Neural cell (in vitro differentiated cells): ENCODE data around the gene ATXN10. TPM values are rescaled to one million over a fixed set of nuclear protein-coding genes. Genes with fewer than 3 reads are reported as not detected.

Experiments
- H2AFZ ChIP-seq: fragments of 200-600, 300-800 bp; sonication (generic), shearing (Covaris generic); 2 replicates; pipeline ENCODE4 v1.6.0; 2014; ENCODE audit warnings: low read depth, mild to moderate bottlenecking, antibody characterized with exemption, low read length, moderate library complexity
- H3F3A ChIP-seq: fragments of 200-600 bp; shearing (Covaris generic); 2 replicates; pipeline ENCODE4 v1.6.1; 2016; ENCODE audit warnings: mild to moderate bottlenecking, moderate library complexity, mixed read lengths, antibody characterized with exemption, low read length; ENCODE audit not compliant: insufficient read depth, poor library complexity, severe bottlenecking
- H3K27ac ChIP-seq: fragments of 200-600, 300-800 bp; sonication (generic), shearing (Covaris generic); 2 replicates; pipeline ENCODE4 v1.5.1; 2014; ENCODE audit warnings: mild to moderate bottlenecking, low read length, moderate library complexity
- H3K27me3 ChIP-seq: fragments of 300-800, 200-600 bp; sonication (generic), shearing (Covaris generic); 2 replicates; pipeline ENCODE4 v1.6.0; 2014; ENCODE audit warnings: mild to moderate bottlenecking, low read depth, low read length, moderate library complexity; ENCODE audit not compliant: insufficient read depth
- H3K36me3 ChIP-seq: fragments of 300-800, 200-600 bp; sonication (generic), shearing (Covaris generic); 2 replicates; pipeline ENCODE4 v1.5.1; 2014; ENCODE audit warnings: mild to moderate bottlenecking, antibody characterized with exemption, low read length, moderate library complexity; ENCODE audit not compliant: insufficient read depth
- H3K4me2 ChIP-seq: fragments of 300-800, 200-600 bp; sonication (generic), shearing (Covaris generic); 2 replicates; pipeline ENCODE4 v1.6.0; 2014; ENCODE audit warnings: mild to moderate bottlenecking, low read length
- H3K4me3 ChIP-seq: fragments of 300-800, 200-600 bp; sonication (generic), shearing (Covaris generic); 2 replicates; pipeline ENCODE4 v1.5.1; 2014; ENCODE audit warnings: mild to moderate bottlenecking, low read length, moderate library complexity
- H3K79me2 ChIP-seq: fragments of 200-600 bp; shearing (Covaris generic); replicated peaks from 2 replicates; pipeline ENCODE4 v1.6.0; 2014; ENCODE audit warnings: mild to moderate bottlenecking, low read length, moderate library complexity; ENCODE audit not compliant: insufficient read depth
- H3K9ac ChIP-seq: fragments of 300-800, 200-600 bp; sonication (generic), shearing (Covaris generic); 2 replicates; pipeline ENCODE4 v1.6.1; 2016; ENCODE audit warnings: mild to moderate bottlenecking, low read length, mixed read lengths
- H3K9me2 ChIP-seq: fragments of 200-600 bp; shearing (Covaris generic); 2 replicates; pipeline ENCODE4 v1.6.1; 2016; ENCODE audit warnings: mild to moderate bottlenecking, low read length, mixed read lengths; ENCODE audit not compliant: insufficient read depth
- H3K9me3 ChIP-seq: fragments of 200-600, 300-800 bp; sonication (generic), shearing (Covaris generic); 2 replicates; pipeline ENCODE4 v1.6.1; 2016; ENCODE audit warnings: mild to moderate bottlenecking, mixed run types, low read length, moderate library complexity, mixed read lengths
- H4K20me1 ChIP-seq: fragments of 200-600 bp; shearing (Covaris generic); 2 replicates; pipeline ENCODE4 v1.6.1; 2016; ENCODE audit warnings: mild to moderate bottlenecking, mixed run types; ENCODE audit not compliant: insufficient read depth
- EP300 ChIP-seq: fragments of 450-650 bp; conservative IDR thresholded peaks from 2 replicates; pipeline ENCODE4 v1.6.1; 2014; ENCODE audit warnings: antibody characterized with exemption, mild to moderate bottlenecking, moderate library complexity; ENCODE audit not compliant: poor library complexity, severe bottlenecking
- EZH2 ChIP-seq: fragments of 200-600, 300-800 bp; shearing (Covaris generic), sonication (generic); IDR thresholded peaks from 2 replicates; pipeline ENCODE4 v1.6.1; 2014; ENCODE audit warnings: antibody characterized with exemption, low read length, borderline replicate concordance, mild to moderate bottlenecking; ENCODE audit not compliant: insufficient read depth, poor library complexity, severe bottlenecking
- MXI1 ChIP-seq: fragments of 450-650 bp; conservative IDR thresholded peaks from 2 replicates; pipeline ENCODE4 v1.6.1; 2014; ENCODE audit warnings: antibody characterized with exemption, mild to moderate bottlenecking; ENCODE audit not compliant: poor library complexity, severe bottlenecking
- POLR2AphosphoS5 ChIP-seq: IDR thresholded peaks from 2 replicates; pipeline ENCODE4 v1.6.1; 2012
- RAD21 ChIP-seq: fragments of 450-650 bp; conservative IDR thresholded peaks from 2 replicates; pipeline ENCODE4 v1.6.1; 2014; ENCODE audit warnings: antibody characterized with exemption, mild to moderate bottlenecking, moderate library complexity
- SMC3 ChIP-seq: fragments of 450-650 bp; conservative IDR thresholded peaks from 2 replicates; pipeline ENCODE4 v1.6.1; 2014; ENCODE audit warnings: antibody characterized with exemption, mild to moderate bottlenecking, moderate library complexity; ENCODE audit not compliant: poor library complexity
- TAF1 ChIP-seq: IDR thresholded peaks from 2 replicates; pipeline ENCODE4 v1.6.1; 2012; ENCODE audit warnings: low read depth
- polyA plus RNA-seq: library from polyadenylated mRNA; depleted of rRNA; stranded (reverse); fragments of >200 nt; gene quantifications from 2 replicates; pipeline ENCODE4 v1.2.3, GENCODE V29; 2014
- TF ChIP-seq, protein P1 (sequence below): IDR thresholded peaks from 2 replicates; pipeline ENCODE4 v1.6.1; 2012; ENCODE audit warnings: borderline replicate concordance
- TF ChIP-seq, protein P2 (sequence below): fragments of 450-650 bp; IDR thresholded peaks from 2 replicates; pipeline ENCODE4 v1.5.1; 2014; ENCODE audit warnings: antibody characterized with exemption, mild to moderate bottlenecking, moderate library complexity; ENCODE audit not compliant: poor library complexity, severe bottlenecking

Gene ATXN10
- polyA plus RNA-seq, 1 donor from 2014 or later = 321 TPM

DNA sequence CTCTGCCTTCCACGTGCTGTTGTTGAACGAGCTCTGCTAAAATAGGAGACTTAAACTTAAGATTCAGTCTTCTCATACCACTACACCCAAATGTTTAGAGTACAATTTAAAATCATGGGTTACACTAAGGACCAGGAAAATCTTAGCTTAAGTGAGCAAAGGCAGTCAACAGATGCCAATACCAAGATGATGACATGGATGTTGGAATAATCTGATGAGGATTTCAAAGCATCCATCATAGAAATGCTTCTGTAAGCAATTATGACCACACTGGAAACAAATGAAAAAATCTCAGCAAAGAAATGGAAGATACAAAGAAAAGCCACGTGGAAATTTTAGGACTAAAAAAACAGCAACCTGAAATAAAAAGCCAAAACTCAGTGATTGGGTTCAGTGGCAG is 109.8 kb downstream of the ATXN10 start:
- Histone ChIP-seq H3K27me3 (no peaks in the 10 kb centered on the region), H3K9me2 (no peaks in the 10 kb centered on the region), H3F3A (no peaks in the 10 kb centered on the region), H3K4me3 (no peak overlapping the region), H2AFZ (no peak overlapping the region), H3K36me3 (no peaks in the 10 kb centered on the region), H3K9ac (no peak overlapping the region), H4K20me1 (no peaks in the 10 kb centered on the region), H3K9me3 (no peaks in the 10 kb centered on the region), H3K4me2 (no peak overlapping the region), H3K27ac (no peak overlapping the region), H3K79me2 (no peaks in the 10 kb centered on the region)
- TF ChIP-seq EP300 = no peak
- no peak for TF ChIP-seq EZH2
- no peak for TF ChIP-seq RAD21
- no peak for TF ChIP-seq TAF1
- TF ChIP-seq SMC3 = no peak
- no peak for TF ChIP-seq POLR2AphosphoS5

DNA sequence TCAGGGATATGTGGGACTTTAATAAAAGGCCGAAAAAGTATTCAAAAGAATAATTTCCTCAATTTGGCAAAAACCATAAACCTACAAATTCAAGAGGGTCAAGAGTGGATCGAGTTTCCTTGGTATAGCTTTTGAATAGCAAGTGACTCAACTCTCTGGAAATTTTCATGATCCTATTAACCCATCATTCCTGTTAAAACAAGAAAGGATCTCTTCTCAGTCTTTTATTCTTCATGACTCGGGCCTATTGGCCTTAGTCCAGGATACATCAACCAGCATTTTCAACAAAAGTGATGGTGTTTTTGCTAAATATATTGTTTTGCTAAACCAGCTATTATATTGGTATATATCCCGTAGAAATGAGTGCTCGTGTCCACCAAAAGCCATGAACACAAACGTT is 110.3 kb downstream of the ATXN10 start:
- Histone ChIP-seq H3K36me3 (no peaks in the 10 kb centered on the region), H3K9me2 (no peaks in the 10 kb centered on the region), H2AFZ (no peak overlapping the region), H3K4me3 (no peak overlapping the region), H3K79me2 (no peaks in the 10 kb centered on the region), H3K4me2 (no peak overlapping the region), H3K27me3 (no peaks in the 10 kb centered on the region), H3F3A (no peaks in the 10 kb centered on the region), H3K9me3 (no peaks in the 10 kb centered on the region), H3K9ac (no peak overlapping the region), H4K20me1 (no peaks in the 10 kb centered on the region), H3K27ac (no peak overlapping the region)
- TF ChIP-seq TAF1 (no peak), MXI1 (no peak), EZH2 (no peak), EP300 (no peak), SMC3 (no peak), RAD21 (no peak), POLR2AphosphoS5 (no peak)
- TF ChIP-seq, protein P1, sequence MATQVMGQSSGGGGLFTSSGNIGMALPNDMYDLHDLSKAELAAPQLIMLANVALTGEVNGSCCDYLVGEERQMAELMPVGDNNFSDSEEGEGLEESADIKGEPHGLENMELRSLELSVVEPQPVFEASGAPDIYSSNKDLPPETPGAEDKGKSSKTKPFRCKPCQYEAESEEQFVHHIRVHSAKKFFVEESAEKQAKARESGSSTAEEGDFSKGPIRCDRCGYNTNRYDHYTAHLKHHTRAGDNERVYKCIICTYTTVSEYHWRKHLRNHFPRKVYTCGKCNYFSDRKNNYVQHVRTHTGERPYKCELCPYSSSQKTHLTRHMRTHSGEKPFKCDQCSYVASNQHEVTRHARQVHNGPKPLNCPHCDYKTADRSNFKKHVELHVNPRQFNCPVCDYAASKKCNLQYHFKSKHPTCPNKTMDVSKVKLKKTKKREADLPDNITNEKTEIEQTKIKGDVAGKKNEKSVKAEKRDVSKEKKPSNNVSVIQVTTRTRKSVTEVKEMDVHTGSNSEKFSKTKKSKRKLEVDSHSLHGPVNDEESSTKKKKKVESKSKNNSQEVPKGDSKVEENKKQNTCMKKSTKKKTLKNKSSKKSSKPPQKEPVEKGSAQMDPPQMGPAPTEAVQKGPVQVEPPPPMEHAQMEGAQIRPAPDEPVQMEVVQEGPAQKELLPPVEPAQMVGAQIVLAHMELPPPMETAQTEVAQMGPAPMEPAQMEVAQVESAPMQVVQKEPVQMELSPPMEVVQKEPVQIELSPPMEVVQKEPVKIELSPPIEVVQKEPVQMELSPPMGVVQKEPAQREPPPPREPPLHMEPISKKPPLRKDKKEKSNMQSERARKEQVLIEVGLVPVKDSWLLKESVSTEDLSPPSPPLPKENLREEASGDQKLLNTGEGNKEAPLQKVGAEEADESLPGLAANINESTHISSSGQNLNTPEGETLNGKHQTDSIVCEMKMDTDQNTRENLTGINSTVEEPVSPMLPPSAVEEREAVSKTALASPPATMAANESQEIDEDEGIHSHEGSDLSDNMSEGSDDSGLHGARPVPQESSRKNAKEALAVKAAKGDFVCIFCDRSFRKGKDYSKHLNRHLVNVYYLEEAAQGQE = no peak
- TF ChIP-seq, protein P2, sequence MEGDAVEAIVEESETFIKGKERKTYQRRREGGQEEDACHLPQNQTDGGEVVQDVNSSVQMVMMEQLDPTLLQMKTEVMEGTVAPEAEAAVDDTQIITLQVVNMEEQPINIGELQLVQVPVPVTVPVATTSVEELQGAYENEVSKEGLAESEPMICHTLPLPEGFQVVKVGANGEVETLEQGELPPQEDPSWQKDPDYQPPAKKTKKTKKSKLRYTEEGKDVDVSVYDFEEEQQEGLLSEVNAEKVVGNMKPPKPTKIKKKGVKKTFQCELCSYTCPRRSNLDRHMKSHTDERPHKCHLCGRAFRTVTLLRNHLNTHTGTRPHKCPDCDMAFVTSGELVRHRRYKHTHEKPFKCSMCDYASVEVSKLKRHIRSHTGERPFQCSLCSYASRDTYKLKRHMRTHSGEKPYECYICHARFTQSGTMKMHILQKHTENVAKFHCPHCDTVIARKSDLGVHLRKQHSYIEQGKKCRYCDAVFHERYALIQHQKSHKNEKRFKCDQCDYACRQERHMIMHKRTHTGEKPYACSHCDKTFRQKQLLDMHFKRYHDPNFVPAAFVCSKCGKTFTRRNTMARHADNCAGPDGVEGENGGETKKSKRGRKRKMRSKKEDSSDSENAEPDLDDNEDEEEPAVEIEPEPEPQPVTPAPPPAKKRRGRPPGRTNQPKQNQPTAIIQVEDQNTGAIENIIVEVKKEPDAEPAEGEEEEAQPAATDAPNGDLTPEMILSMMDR = no peak
